ENCODE results near the gene ARID1B.
"Not testable (repeated sequence)": the region's sequence is repeated elsewhere in the genome, so short reads cannot be mapped to it uniquely, and the experiment has no call there.

The ARID1B gene

DNA sequence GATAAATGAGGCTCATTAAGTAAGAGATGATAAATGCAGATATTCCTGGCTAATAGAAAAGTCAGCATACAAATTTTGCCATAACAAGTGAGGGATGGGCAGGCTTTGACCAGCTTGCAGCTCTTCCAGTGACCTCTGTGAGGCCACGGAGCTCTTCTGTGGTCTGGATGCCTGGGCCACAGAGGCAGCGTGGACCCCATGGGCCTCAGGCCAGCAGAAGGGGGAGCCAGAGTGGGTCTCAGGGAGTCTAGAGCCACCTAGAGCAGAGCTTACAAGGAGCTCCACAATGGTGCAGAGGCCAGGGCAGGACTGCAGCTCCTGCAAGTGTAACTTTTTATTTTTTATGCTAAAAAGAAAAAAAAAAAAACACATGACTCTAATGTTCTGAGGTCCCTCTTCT is 165.1 kb downstream of the ARID1B start:
- DNase-seq (ENCODE audit: low spot score), result no peak

- no peak for DNase-seq (ENCODE audit: low spot score)
Measured at GRCh38 chr6:156943166-156943565, 166.0 kb downstream of the ARID1B start.

DNA sequence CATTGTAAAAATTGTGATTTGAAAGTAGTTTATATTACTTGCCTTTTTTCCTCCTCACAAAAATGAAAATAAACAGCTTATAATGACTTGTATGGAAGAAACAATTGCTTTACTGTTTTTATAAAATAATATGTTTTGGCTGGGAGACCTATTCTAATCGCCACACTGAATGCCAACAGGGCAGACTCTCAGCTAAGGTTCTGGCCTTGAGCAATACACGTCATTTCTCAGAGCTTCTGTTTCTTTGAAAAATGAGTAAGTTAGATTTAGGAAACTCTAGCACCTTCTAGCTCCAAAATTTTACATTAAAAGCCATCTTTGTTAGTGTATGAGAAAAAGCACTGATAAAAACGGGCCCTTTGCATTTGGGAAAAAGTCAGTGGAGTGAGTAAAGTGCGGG is 166.6 kb downstream of the ARID1B start:
- no peak for DNase-seq (ENCODE audit: low spot score)

DNA sequence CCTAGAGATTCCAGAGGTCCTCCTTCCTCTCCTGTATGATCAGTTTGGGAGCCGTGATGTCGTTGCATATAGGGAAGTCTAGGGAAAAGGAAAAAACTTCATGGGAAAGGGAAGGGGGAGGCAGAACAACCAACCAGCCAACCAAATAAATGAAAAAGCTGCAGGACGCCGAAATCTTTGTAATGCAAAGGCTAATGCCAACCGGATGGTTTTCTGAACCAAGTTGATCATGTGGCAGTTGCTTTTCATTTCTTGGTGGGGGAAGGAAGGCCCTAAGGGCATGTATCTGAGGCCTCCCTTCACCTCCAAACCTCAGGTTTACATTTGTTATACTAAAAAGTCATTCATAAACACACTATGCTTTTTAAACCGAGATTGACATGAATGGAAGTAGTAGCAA is 167.2 kb downstream of the ARID1B start:
- DNase-seq (ENCODE audit: low spot score), result no peak

GRCh38 chr6:156945789-156946172 is 168.6 kb downstream of the ARID1B start:
- not testable (repeated sequence) for DNase-seq (ENCODE audit: low spot score)

DNA sequence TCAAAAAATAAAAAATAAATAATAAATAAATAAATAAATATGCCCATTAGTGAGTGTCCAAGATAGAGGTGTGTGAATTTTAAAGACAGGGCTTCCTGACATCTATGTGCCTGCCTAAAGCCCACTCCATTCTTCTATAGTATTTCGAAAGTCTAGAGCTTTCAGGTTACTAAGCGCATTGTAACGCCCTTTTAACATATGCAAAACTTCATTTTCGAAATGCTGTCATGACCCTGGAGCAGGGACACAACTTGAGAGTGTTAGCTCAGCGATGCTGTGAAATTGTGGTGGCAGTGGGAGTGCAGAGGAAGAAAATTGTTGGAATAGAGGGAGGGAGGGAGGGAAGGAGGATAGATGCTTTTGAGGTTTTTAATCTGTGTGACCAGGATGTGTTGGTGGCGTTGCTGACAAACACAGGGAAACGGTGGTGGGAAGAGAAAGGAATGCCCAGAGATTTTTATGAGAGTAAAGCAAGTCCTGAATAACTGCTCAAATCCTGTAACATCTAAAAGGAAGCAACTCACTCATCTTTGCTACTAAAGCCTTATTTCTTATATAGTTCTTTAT is 169.3 kb downstream of the ARID1B start:
- no peak for DNase-seq (ENCODE audit: low spot score)

- no peak for DNase-seq (ENCODE audit: low spot score)
Measured at GRCh38 chr6:156948277-156948676, 171.1 kb downstream of the ARID1B start.

GRCh38 chr6:156948807-156949206 is 171.6 kb downstream of the ARID1B start:
- DNase-seq (ENCODE audit: low spot score), result peak; percentile 40

GRCh38 chr6:156949376-156949775 is 172.2 kb downstream of the ARID1B start:
- DNase-seq (ENCODE audit: low spot score), result peak; percentile 59

GRCh38 chr6:156950084-156950483 is 172.9 kb downstream of the ARID1B start:
- DNase-seq (ENCODE audit: low spot score), result no peak

DNA sequence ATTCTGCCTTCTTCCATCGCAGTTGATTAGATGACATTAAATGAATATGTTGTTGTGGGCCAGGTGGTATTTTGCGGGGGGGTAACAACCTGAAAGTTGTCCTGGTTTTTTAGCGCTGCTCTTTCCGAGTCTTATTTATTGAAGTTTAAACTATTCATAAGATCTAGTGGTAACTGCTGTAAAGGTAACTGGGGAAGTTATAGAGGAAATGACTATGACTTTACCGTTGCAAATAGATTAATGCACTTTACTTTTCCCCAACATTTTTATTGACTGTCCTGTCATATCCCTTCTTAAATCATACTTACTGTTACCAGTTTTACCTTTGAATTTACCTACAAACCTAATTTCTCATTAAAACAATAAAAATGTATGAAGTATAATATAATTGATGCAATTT is 173.4 kb downstream of the ARID1B start:
- DNase-seq (ENCODE audit: low spot score), result no peak

- DNase-seq (ENCODE audit: low spot score), result no peak
Measured at GRCh38 chr6:156952401-156952800, 175.2 kb downstream of the ARID1B start.

- no peak for DNase-seq (ENCODE audit: low spot score)
Measured at GRCh38 chr6:156953127-156953478, 175.9 kb downstream of the ARID1B start.

DNA sequence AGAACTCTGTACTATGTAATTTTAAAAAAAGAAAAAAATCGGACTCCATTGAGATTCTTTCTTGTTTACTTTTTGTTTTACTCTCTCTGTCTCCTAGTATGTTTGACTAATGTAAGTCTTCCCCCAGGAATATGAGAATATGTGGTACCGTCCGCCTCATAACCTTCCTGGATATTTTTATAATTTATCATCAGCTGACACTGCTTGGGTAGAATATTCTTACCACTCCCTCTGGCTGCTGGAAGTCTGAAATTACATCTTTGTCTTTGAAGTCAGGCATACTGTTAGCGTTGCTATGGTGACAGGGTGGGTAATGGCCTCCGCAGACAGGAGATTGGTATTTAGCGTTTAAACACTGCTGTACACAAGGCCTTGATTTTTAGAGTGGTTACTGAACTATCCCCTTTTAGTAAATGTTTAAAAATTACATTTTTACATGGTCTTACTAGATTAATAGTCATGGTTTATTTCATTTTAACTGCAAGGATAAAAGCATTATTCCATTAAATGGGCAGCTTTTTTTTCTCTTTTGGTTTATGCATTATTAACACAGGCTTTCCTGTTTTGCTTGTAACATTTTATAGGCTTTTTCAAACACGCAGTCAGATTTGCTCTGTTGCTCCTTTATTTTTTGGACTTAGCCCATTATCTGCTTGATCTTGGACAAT is 176.4 kb downstream of the ARID1B start:
- DNase-seq (ENCODE audit: low spot score), result peak; percentile 95

DNA sequence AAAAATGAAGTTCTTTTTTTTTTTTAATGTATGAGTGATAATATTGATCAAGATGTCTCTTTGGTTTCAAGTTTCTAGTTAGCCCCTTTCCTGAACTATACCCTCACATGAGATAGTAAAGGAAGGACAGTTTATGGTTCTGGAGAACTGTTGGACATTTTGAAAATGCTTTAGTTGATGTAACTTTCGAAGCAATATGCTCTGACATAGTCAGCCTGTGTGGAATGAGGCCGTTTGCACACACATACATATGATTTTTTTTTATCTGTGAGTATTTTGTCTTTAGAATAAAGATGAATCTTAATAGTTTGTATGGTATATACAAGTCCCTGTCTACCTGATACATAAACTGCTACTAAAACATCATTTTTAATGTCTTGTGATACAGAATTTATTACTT is 177.0 kb downstream of the ARID1B start:
- no peak for DNase-seq (ENCODE audit: low spot score)

GRCh38 chr6:156954816-156955215 is 177.6 kb downstream of the ARID1B start:
- DNase-seq (ENCODE audit: low spot score), result no peak

GRCh38 chr6:156955494-156956183 is 178.5 kb downstream of the ARID1B start:
- no peak for DNase-seq (ENCODE audit: low spot score)

- DNase-seq (ENCODE audit: low spot score), result no peak
Measured at GRCh38 chr6:156956286-156956685, 179.1 kb downstream of the ARID1B start.

DNA sequence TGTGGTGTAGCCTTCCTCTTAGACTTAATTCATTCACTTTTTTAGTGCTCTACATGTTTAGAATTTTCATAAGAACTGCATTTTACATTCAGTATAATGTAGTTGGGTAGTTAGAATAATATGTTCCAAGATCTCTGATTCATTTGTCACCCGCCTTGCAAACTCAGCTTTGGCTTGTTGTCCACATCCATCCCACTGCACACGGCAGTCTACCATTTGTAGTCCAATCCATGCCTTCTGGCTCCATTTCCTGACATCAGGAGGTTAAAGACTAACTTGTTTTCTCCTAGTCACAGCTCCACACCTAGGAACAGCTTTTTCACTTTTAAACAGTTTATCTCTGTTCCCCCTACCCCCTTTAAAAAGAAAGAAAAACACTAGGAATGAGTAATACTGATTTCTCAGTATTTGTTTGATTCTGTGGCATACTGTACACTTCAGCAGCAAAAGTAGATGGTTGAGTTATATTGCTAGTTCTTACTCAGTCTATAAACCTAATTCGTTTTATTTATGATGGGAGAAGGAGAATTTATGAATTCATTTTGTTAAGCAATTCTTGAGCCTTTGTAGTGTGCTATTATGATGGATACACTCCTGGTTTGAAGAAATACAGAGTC is 180.9 kb downstream of the ARID1B start:
- no peak for DNase-seq (ENCODE audit: low spot score)

GRCh38 chr6:156960525-156960924 is 183.3 kb downstream of the ARID1B start:
- no peak for DNase-seq (ENCODE audit: low spot score)

GRCh38 chr6:156961282-156961892 is 184.2 kb downstream of the ARID1B start:
- no peak for DNase-seq (ENCODE audit: low spot score)
